ENCODE data around the gene ODAD3.
"Not testable (repeated sequence)": the region's sequence is repeated elsewhere in the genome, so short reads cannot be mapped to it uniquely, and the experiment has no call there.

DNA sequence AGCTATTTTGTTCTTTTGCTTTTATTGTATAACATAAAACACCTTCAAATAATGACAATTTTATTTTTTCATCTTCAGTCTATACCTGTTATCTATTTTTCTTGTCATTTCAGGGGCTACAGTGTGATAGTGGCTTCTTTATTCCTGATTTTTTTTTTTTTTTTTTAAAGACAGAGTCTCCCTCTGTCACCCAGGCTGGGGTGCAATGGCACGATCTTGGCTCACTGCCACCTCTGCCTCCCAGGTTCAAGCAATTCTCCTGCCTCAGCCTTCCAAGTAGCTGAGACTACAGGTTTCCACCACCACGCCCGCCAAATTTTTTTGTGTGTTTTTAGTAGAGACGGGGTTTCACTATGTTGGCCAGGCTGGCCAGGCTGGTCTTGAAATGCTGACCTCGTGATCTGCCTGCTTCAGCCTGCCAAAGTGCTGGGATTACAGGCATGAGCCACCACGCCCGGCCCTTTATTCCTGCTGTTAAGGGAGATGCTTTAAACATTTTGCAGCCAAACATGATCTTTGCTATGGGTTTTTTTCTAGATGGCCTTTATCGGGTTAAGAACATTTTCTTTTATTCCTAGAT is 33.4 kb upstream of the ODAD3 start:
- TF ChIP-seq, protein P1, sequence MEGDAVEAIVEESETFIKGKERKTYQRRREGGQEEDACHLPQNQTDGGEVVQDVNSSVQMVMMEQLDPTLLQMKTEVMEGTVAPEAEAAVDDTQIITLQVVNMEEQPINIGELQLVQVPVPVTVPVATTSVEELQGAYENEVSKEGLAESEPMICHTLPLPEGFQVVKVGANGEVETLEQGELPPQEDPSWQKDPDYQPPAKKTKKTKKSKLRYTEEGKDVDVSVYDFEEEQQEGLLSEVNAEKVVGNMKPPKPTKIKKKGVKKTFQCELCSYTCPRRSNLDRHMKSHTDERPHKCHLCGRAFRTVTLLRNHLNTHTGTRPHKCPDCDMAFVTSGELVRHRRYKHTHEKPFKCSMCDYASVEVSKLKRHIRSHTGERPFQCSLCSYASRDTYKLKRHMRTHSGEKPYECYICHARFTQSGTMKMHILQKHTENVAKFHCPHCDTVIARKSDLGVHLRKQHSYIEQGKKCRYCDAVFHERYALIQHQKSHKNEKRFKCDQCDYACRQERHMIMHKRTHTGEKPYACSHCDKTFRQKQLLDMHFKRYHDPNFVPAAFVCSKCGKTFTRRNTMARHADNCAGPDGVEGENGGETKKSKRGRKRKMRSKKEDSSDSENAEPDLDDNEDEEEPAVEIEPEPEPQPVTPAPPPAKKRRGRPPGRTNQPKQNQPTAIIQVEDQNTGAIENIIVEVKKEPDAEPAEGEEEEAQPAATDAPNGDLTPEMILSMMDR (IDR thresholded peaks at IDR 0.05): not testable (repeated sequence)
- TF ChIP-seq POLR2A (IDR thresholded peaks at IDR 0.05): not testable (repeated sequence)

All from right lobe of liver (tissue), 4 donors.